ENCODE results near the gene AGMAT. TPM values are rescaled to one million over a fixed set of nuclear protein-coding genes. Genes with fewer than 3 reads are reported as not detected.

Gene AGMAT
- 0.34 TPM for polyA plus RNA-seq (2013, experiment 1 of 2; ENCODE audit: insufficient read length)
- polyA plus RNA-seq (2013, experiment 2 of 2; ENCODE audit: insufficient read length): 0.52 TPM

GRCh38 chr1:15584489-15585363 is at the start of gene AGMAT:
Gene AGMAT (minus strand): TSS chr1:15585051. CDS start chr1:15584967, 84 bp downstream.
- DNase-seq: peak; percentile 51

- no peak for DNase-seq
Measured at GRCh38 chr1:15633756-15634420, 49.0 kb upstream of the AGMAT start.

GRCh38 chr1:15628003-15628402 is 43.2 kb upstream of the AGMAT start:
- DNase-seq: no peak

GRCh38 chr1:15627343-15627988 is 42.6 kb upstream of the AGMAT start:
- peak; percentile 15 for DNase-seq

- DNase-seq: no peak
Measured at GRCh38 chr1:15626269-15626950, 41.6 kb upstream of the AGMAT start.

GRCh38 chr1:15625056-15625917 is 40.4 kb upstream of the AGMAT start:
- no peak for DNase-seq

GRCh38 chr1:15624133-15624714 is 39.4 kb upstream of the AGMAT start:
- no peak for DNase-seq

- no peak for DNase-seq
Measured at GRCh38 chr1:15623435-15623834, 38.6 kb upstream of the AGMAT start.

- no peak for DNase-seq
Measured at GRCh38 chr1:15622712-15623373, 38.0 kb upstream of the AGMAT start.

- DNase-seq: no peak
Measured at GRCh38 chr1:15621975-15622374, 37.1 kb upstream of the AGMAT start.

GRCh38 chr1:15620902-15621682 is 36.2 kb upstream of the AGMAT start:
- DNase-seq: no peak

GRCh38 chr1:15620155-15620545 is 35.3 kb upstream of the AGMAT start:
- peak; percentile 43 for DNase-seq

GRCh38 chr1:15618655-15619525 is 34.0 kb upstream of the AGMAT start:
- DNase-seq: peak; percentile 24

- no peak for DNase-seq
Measured at GRCh38 chr1:15618077-15618654, 33.3 kb upstream of the AGMAT start.

- DNase-seq: peak; percentile 99
Measured at GRCh38 chr1:15617173-15618076, 32.6 kb upstream of the AGMAT start, which contains the start of gene DDI2. Gene DDI2 (plus strand): TSS chr1:15617458. CDS start chr1:15617671, 213 bp downstream.

- no peak for DNase-seq
Measured at GRCh38 chr1:15616373-15617172, 31.7 kb upstream of the AGMAT start.

Data from fibroblast of skin of scalp (primary cell).